HG02885 (cell line): Measurements from ENCODE around the gene PCARE.
"Not testable (repeated sequence)": the region's sequence is repeated elsewhere in the genome, so short reads cannot be mapped to it uniquely, and the experiment has no call there.

Source experiments
- ATAC-seq: cut with Tn5 transposase; IDR thresholded peaks from one replicate; pipeline ENCODE4 v1.9.1; 2021; ENCODE audit warnings: mild to moderate bottlenecking; ENCODE audit not compliant: unreplicated experiment, poor library complexity

The PCARE gene

GRCh38 chr2:29074411-29074810 is at the start of gene PCARE:
PCARE (minus strand) TSS chr2:29074523; CDS start chr2:29074261, 262 bp downstream.
- no peak for ATAC-seq

GRCh38 chr2:29123617-29124349 is 49.5 kb upstream of the PCARE start:
- no peak for ATAC-seq

- no peak for ATAC-seq
Measured at GRCh38 chr2:29120846-29121245, 46.5 kb upstream of the PCARE start.

DNA sequence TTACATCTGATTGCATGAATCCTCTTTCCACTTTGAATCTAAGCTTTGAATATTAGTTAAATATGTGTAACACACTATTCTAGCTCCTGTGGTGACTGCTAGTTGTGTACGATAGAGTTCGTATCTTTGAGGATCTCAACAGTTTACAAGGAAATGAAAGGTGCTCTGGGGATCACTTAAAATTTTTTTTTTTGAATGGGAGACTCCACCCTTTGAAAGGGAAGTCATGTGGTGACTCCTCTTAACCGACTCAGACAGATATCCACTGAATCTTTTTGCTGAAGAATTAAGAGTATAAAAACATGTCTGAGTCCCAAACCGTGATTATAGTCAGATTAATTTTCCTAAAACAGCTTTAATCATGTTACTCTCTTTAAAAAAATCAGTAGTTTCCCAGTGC is 44.9 kb upstream of the PCARE start:
- no peak for ATAC-seq

GRCh38 chr2:29117636-29118303 is 43.4 kb upstream of the PCARE start:
- no peak for ATAC-seq

- ATAC-seq = peak; percentile 42
Measured at GRCh38 chr2:29115797-29116781, 41.8 kb upstream of the PCARE start.

- peak; percentile 59 for ATAC-seq
Measured at GRCh38 chr2:29114946-29115609, 40.8 kb upstream of the PCARE start, which contains the start of gene CLIP4. CLIP4 (plus strand) TSS chr2:29115415; CDS start chr2:29121389, 5,974 bp downstream.

DNA sequence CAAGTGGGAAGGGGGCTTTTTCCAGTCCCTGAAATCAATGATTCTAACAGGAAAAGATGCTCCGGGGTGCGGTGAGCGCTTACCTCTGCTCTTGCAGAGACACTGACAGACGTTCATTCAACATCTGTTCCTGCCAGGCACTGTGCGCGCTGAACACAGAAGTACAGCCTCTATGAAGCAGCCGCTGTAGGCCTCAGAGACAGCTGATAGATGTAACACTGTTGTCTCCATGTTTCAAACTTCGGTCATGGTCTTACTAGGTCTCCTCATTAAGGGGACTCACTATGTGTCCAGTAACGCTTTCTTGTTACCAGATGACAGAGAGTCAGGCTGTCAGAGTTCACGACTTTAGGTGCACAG is 40.2 kb upstream of the PCARE start:
- no peak for ATAC-seq

DNA sequence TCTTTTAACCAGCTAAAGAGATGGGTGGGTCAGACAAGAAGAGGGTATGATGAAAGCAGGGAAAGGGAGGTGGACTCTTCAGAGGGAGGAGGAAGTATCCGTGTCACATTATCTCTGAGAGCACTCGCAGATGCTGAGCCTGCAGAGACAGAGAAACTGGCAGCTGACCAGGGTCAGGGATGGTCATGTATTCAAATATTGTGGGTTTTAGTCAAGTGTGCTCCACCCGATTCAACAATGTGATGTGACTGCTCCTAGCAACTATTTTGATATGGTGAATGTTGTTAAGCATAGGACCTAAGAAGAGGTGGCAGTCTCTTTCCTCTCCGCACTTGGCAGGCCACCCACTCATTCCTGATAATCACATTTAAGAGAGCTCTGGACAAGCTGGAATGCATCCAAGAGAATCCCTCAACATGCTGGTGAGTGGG is 39.6 kb upstream of the PCARE start:
- ATAC-seq = no peak

DNA sequence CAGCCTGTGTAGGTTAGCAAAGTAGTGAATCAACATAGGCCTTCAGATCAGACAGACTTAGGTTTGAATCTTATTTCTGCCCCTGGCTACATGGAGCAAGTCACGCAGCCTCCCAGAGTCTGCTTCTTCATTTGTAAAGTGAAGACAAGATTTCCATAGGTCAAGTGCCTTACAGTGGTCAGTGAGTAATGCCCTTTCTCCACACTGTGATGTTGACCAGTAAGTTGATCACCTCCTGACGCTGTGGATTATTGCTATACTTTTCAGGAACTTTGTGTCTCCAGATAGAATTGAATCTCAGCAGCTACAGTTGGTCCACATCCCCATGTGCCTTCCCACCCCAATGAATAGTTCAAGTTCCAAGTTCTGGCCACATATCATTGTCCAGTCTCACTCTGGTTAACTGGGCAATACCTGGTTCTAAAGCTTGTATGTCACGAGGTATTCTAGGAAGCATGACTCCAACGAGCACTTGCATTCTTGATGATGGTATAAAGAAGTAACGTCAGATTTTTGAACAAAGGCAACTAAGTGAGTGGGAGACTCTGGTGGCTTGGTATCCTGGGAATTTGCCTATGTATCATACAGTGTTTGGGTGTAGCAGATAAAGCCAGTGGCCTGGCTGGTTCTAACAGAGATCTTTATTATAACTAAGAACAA is 38.8 kb upstream of the PCARE start:
- ATAC-seq = no peak

DNA sequence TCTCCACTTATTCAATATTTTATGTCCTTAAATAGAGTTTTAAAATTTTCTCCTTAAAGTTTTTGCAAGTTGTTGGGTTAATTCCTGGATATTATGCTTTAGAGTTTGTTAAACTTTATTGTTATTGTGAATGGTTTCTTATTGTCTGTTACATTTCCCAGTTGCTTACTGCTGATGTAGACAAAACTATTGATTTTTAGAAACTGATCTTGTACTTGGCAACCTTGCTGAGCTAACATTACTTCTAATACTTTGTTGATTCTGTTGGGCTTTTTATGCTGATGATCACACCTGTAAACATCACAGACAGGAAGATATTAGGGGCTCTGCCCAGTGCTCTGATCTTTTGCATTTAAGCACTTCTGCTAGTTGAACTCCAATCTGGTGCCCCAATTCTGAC is 38.1 kb upstream of the PCARE start:
- ATAC-seq = no peak

- peak; percentile 48 for ATAC-seq
Measured at GRCh38 chr2:29110916-29111535, 36.7 kb upstream of the PCARE start.

DNA sequence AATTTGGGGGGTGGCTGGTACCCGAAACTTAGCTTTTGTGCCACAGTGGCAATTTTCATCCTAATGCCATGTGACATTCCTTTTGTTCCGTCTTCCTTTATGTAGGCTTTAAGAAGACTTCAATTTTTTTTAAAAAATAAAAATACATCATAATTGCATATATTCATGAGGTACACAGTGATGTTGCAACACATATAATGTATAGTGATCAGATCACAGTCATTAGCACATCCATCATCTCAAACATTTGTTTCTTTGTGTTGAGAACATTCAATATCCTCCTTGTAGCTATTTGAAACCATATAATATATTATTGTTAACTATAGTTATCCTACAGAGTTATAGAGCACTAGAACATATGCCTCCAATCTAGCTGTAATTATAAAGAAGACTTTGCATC is 34.9 kb upstream of the PCARE start:
- no peak for ATAC-seq

- no peak for ATAC-seq
Measured at GRCh38 chr2:29108225-29108624, 33.9 kb upstream of the PCARE start.

DNA sequence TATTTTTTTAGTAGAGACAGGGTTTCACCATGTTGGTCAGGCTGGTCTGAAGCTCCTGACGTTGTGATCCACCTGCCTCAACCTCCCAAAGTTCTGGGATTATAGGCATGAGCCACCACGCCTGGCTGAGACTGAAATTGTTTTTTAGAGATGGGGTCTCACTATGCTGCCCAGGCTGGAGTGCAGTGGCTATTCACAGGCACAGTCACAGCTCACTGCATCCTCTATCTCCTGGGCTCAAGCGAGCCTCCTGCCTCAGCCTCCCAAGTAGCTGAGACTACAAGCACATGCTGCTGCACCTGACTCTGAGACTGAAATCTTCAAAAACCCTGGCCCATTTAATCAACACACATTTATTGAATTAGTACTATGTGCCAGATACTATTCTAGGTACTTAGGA is 33.2 kb upstream of the PCARE start:
- ATAC-seq = not testable (repeated sequence)

DNA sequence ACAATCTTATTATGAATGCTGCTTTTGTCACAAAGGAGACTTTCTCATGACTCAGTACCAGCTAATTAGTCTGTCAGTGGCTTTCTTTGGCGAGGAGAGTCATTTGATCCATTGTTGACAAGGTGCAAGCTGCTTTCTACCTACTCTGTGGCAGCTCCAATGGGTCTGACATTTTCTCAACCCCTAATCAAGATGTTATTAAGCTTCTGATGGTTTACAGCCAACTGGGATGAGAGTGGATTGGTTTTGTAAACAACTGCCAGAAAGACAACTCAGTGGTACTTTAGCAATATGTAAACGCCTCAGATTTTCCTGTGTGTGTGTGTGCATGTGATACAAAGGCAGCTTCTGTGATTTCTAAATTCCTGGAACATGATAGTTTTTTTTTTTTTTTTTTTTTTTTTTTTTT is 32.7 kb upstream of the PCARE start:
- no peak for ATAC-seq

DNA sequence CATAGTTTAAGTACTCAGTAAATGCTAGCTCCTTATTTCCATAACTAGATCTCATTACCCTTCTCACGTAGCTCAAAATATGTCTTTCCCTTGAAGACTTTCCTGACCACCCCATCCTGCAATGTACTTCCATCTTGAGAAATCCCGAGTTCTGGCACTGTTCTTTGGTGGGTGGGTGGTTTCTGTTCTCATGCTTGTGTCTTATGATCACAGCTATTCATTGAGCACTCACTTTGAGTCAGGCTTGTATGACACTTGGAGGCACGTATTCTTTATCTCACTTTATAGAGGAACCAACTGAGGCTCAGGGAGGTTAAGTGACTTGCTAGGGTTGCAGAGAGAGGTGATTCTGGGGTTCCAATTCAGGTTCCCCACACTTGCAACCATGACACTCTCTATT is 31.9 kb upstream of the PCARE start:
- ATAC-seq = no peak

DNA sequence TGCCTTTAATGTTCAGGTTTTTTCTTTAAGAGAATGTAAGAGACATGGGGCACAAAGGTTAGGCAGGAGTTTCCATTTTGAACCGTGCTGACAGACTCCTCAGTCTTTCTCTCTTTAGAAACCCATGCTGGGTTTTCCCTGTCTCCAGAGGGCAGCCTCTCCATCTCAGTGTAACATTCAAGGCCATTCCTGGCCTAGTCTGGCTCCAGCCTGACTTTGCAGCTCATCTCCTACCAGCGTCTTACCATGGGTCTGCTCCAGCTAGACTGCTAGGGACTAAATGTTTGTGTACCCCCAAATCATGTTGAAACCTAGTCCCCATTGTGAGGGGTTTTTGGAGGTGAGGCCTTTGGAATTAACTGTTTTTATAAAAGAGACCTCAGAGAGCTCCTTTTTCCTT is 31.1 kb upstream of the PCARE start:
- no peak for ATAC-seq

DNA sequence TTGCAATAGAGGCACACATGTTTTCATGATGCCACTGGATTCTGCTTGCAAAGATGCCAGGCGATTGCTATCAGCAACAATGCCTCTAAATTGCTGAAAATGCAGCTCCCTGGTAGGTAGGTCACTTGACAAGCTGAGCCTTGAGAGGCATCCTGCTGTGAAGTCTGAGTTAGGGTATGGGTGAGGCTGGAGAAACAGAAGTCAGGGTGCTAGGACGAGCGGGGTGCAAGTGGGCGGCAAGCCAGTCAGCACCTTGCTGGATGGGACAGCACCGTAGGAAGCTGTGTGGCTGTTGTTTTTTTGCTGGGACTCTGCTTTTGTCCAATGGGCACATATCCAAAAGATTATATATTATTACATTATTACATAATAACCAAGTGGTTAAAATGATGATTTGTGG is 30.4 kb upstream of the PCARE start:
- ATAC-seq = no peak
